GM12875 (cell line): ENCODE measurements around the gene NMS.

Experiments
- H3K4me3 ChIP-seq: one replicate; pipeline ENCODE4 v1.5.1; 2011; ENCODE audit warnings: low read depth, low read length, control low read depth
- CTCF ChIP-seq: IDR thresholded peaks from 2 replicates; pipeline ENCODE4 v1.5.1; 2011; ENCODE audit warnings: low read depth, mild to moderate bottlenecking, control low read depth, inconsistent platforms, low read length, moderate library complexity, borderline replicate concordance; ENCODE audit not compliant: insufficient read depth

Gene NMS

GRCh38 chr2:100470182-100470581, at the start of gene NMS:
TSS of gene NMS (plus strand) at chr2:100470482. CDS start at chr2:100470489, 7 bp downstream.
- no peak within 1 kb of the TSS for H3K4me3 ChIP-seq
- no peak for TF ChIP-seq CTCF

GRCh38 chr2:100422320-100423055, 47.8 kb upstream of the NMS start:
- no peak overlapping the region for H3K4me3 ChIP-seq
- TF ChIP-seq CTCF: peak; percentile 55; the same call in 1 of the 2 replicates

- no peak for TF ChIP-seq CTCF
- H3K4me3 ChIP-seq: no peak overlapping the region
These were observed 46.7 kb upstream of the NMS start for GRCh38 chr2:100423631-100424030.

- no peak for TF ChIP-seq CTCF
- H3K4me3 ChIP-seq: no peak overlapping the region
These were observed 45.9 kb upstream of the NMS start for GRCh38 chr2:100424277-100424875.

GRCh38 chr2:100425107-100425506, 45.2 kb upstream of the NMS start:
- H3K4me3 ChIP-seq: no peak overlapping the region
- no peak for TF ChIP-seq CTCF

GRCh38 chr2:100425573-100426383, 44.5 kb upstream of the NMS start:
- TF ChIP-seq CTCF: no peak
- H3K4me3 ChIP-seq: no peak overlapping the region
